Smooth muscle cell (in vitro differentiated cells): ENCODE data around the gene SYT1. TPM values are rescaled to one million over a fixed set of nuclear protein-coding genes. Genes with fewer than 3 reads are reported as not detected.

ENCODE experiments used
- DNase-seq: peaks from one replicate; lab custom pipeline; 2025; ENCODE audit not compliant: unreplicated experiment; lab: John Stamatoyannopoulos, UW
- H2AFZ ChIP-seq: fragments of 200-600 bp; sonication (generic); 2 replicates; pipeline ENCODE4 v1.6.0; 2016; ENCODE audit warnings: antibody characterized with exemption, low read depth, mild to moderate bottlenecking
- H3F3A ChIP-seq: fragments of 200-600 bp; sonication (generic); 2 replicates; pipeline ENCODE4 v1.6.0; 2017; ENCODE audit warnings: antibody characterized with exemption, low read depth
- H3K27ac ChIP-seq: fragments of 200-600 bp; sonication (generic); 2 replicates; pipeline ENCODE4 v1.5.1; 2016; ENCODE audit warnings: low read depth, mild to moderate bottlenecking
- H3K27me3 ChIP-seq: fragments of 200-600 bp; sonication (generic); 2 replicates; pipeline ENCODE4 v1.6.1; 2016; ENCODE audit warnings: low read depth, mild to moderate bottlenecking
- H3K36me3 ChIP-seq: fragments of 200-600 bp; sonication (generic); 2 replicates; pipeline ENCODE4 v1.5.1; 2016; ENCODE audit warnings: low read depth
- H3K4me1 ChIP-seq: fragments of 200-600 bp; sonication (generic); 2 replicates; pipeline ENCODE4 v1.5.1; 2016; ENCODE audit warnings: low read depth
- H3K4me2 ChIP-seq: fragments of 200-600 bp; sonication (generic); 2 replicates; pipeline ENCODE4 v1.6.0; 2016; ENCODE audit warnings: mild to moderate bottlenecking
- H3K4me3 ChIP-seq: fragments of 200-600 bp; sonication (generic); 2 replicates; pipeline ENCODE4 v1.5.1; 2016; ENCODE audit warnings: mild to moderate bottlenecking
- H3K79me2 ChIP-seq: fragments of 200-600 bp; sonication (generic); 2 replicates; pipeline ENCODE4 v1.6.0; 2016; ENCODE audit warnings: low read depth, mild to moderate bottlenecking
- H3K9ac ChIP-seq: fragments of 200-600 bp; sonication (generic); 2 replicates; pipeline ENCODE4 v1.6.0; 2016; ENCODE audit warnings: low read depth
- H3K9me3 ChIP-seq: fragments of 200-600 bp; sonication (generic); replicated peaks from 2 replicates; pipeline ENCODE4 v1.5.1; 2016; ENCODE audit warnings: low read depth
- H4K20me1 ChIP-seq: fragments of 200-600 bp; sonication (generic); 2 replicates; pipeline ENCODE4 v1.6.0; 2016; ENCODE audit warnings: low read depth
- CTCF ChIP-seq: fragments of 200-600 bp; sonication (generic); IDR thresholded peaks from 2 replicates; pipeline ENCODE4 v1.5.1; 2017; ENCODE audit warnings: borderline replicate concordance, mild to moderate bottlenecking, antibody characterized with exemption; ENCODE audit not compliant: insufficient read depth, poor library complexity, severe bottlenecking
- WGBS: methylation state at CpG from one replicate; pipeline ENCODE4 v1.1.7; 2016; ENCODE audit warnings: low lambda C conversion rate; 5-methylcytosine and 5-hydroxymethylcytosine counted together
- polyA plus RNA-seq: library from polyadenylated mRNA; unstranded; fragments of >200 nt; fragmentation: Nextera tagmentation; extraction: Ambion mirVana; gene quantifications from 2 replicates; pipeline ENCODE4 v1.2.1, GENCODE V29; 2016
- total RNA-seq: library from RNA; depleted of rRNA; stranded (reverse); fragments of >200 nt; gene quantifications from 2 replicates; pipeline ENCODE4 v1.2.3, GENCODE V29; 2014

The SYT1 gene
- total and polyA plus RNA-seq, 2 experiments from 2014 or later, result 5.2 to 10.2 TPM

GRCh38 chr12:79168687-79169086 is 304.1 kb downstream of the SYT1 start:
- no peaks in the 10 kb centered on the region for H3F3A ChIP-seq
- H3K9me3 ChIP-seq, result no peaks in the 10 kb centered on the region
- H3K27me3 ChIP-seq, result no peaks in the 10 kb centered on the region
- no peaks in the 10 kb centered on the region for H4K20me1 ChIP-seq
- no peak for TF ChIP-seq CTCF
- H3K27ac ChIP-seq, result no peak overlapping the region
- no peak overlapping the region for H3K9ac ChIP-seq
- no peak for DNase-seq
- no peak overlapping the region for H3K4me3 ChIP-seq
- no peaks in the 10 kb centered on the region for H3K4me1 ChIP-seq
- 8% methylated on average over 2 of the region's 2 CpGs for WGBS
- H3K4me2 ChIP-seq, result no peak overlapping the region
- H3K79me2 ChIP-seq, result no peaks in the 10 kb centered on the region
- H2AFZ ChIP-seq, result no peak overlapping the region
- no peaks in the 10 kb centered on the region for H3K36me3 ChIP-seq

GRCh38 chr12:79174626-79175025 is 310.1 kb downstream of the SYT1 start:
- Histone ChIP-seq H3K4me2 (no peak overlapping the region), H3K36me3 (no peaks in the 10 kb centered on the region), H3F3A (no peaks in the 10 kb centered on the region), H3K4me1 (no peaks in the 10 kb centered on the region), H3K27me3 (no peaks in the 10 kb centered on the region), H2AFZ (no peak overlapping the region), H3K4me3 (no peak overlapping the region), H3K9me3 (no peaks in the 10 kb centered on the region), H3K79me2 (no peaks in the 10 kb centered on the region), H3K9ac (no peak overlapping the region), H3K27ac (no peak overlapping the region), H4K20me1 (no peaks in the 10 kb centered on the region)
- TF ChIP-seq CTCF, result peak; percentile 50
- WGBS, result 24% methylated on average over 1 of the region's 1 CpG
- no peak for DNase-seq

GRCh38 chr12:79183003-79183402 is 318.4 kb downstream of the SYT1 start:
- no peaks in the 10 kb centered on the region for H3K36me3 ChIP-seq
- H3F3A ChIP-seq, result no peaks in the 10 kb centered on the region
- no peaks in the 10 kb centered on the region for H3K9me3 ChIP-seq
- WGBS, result 89% methylated on average over 2 of the region's 2 CpGs
- H2AFZ ChIP-seq, result no peak overlapping the region
- DNase-seq, result no peak
- no peaks in the 10 kb centered on the region for H3K79me2 ChIP-seq
- H3K4me3 ChIP-seq, result no peak overlapping the region
- H3K4me1 ChIP-seq, result no peaks in the 10 kb centered on the region
- no peak for TF ChIP-seq CTCF
- no peak overlapping the region for H3K27ac ChIP-seq
- no peaks in the 10 kb centered on the region for H4K20me1 ChIP-seq
- H3K9ac ChIP-seq, result no peak overlapping the region
- H3K27me3 ChIP-seq, result no peaks in the 10 kb centered on the region
- H3K4me2 ChIP-seq, result no peak overlapping the region

GRCh38 chr12:79183926-79184325 is 319.4 kb downstream of the SYT1 start:
- H3K9me3 ChIP-seq, result no peaks in the 10 kb centered on the region
- no peaks in the 10 kb centered on the region for H3F3A ChIP-seq
- no peaks in the 10 kb centered on the region for H3K27me3 ChIP-seq
- no peak overlapping the region for H3K27ac ChIP-seq
- DNase-seq, result no peak
- no peak overlapping the region for H3K9ac ChIP-seq
- no peaks in the 10 kb centered on the region for H3K36me3 ChIP-seq
- no peaks in the 10 kb centered on the region for H3K79me2 ChIP-seq
- H3K4me3 ChIP-seq, result no peak overlapping the region
- no peaks in the 10 kb centered on the region for H3K4me1 ChIP-seq
- H4K20me1 ChIP-seq, result no peaks in the 10 kb centered on the region
- H3K4me2 ChIP-seq, result no peak overlapping the region
- no peak overlapping the region for H2AFZ ChIP-seq
- 97% methylated on average over 3 of the region's 3 CpGs for WGBS
- no peak for TF ChIP-seq CTCF
